Neutrophil (primary cell): ENCODE results near the gene ADA.

Experiments
- H3K27ac ChIP-seq: fragments of 200-600 bp; sonication (generic); 2 replicates; pipeline ENCODE4 v1.5.1; 2016; ENCODE audit warnings: mild to moderate bottlenecking, moderate library complexity
- H3K27me3 ChIP-seq: fragments of 200-600 bp; sonication (generic); 2 replicates; pipeline ENCODE4 v1.6.0; 2016; ENCODE audit warnings: mild to moderate bottlenecking
- H3K36me3 ChIP-seq: fragments of 200-600 bp; sonication (generic); 2 replicates; pipeline ENCODE4 v1.5.1; 2017
- H3K4me1 ChIP-seq, 2 experiments: fragments of 200-600 bp in 1 of 2; sonication (generic) in 1 of 2; 1 replicate in 1 of 2; 2 replicates in 1 of 2; pipeline versions ENCODE4 v1.5.1 to v1.6.1; 2013 to 2016; ENCODE audit warnings: low read depth in 1 of 2, low read length in 1 of 2, mild to moderate bottlenecking in 1 of 2, moderate library complexity in 1 of 2; ENCODE audit not compliant: control insufficient read depth in 1 of 2, insufficient read depth in 1 of 2
- H3K4me3 ChIP-seq, 2 experiments: fragments of 200-600 bp in 1 of 2; sonication (generic) in 1 of 2; 1 replicate in 1 of 2; 2 replicates in 1 of 2; pipeline ENCODE4 v1.5.1; 2013 to 2016; ENCODE audit warnings: low read depth in 1 of 2, low read length in 1 of 2, mild to moderate bottlenecking in 1 of 2, moderate library complexity in 1 of 2
- H3K9me3 ChIP-seq: fragments of 200-600 bp; sonication (generic); 2 replicates; pipeline ENCODE4 v1.5.1; 2016
- CTCF ChIP-seq: fragments of 200-600 bp; sonication (generic); IDR thresholded peaks from 2 replicates; pipeline ENCODE4 v1.5.1; 2016; ENCODE audit warnings: antibody characterized with exemption

Gene ADA

GRCh38 chr20:44600758-44601201, 50.7 kb downstream of the ADA start:
- H3K27me3 ChIP-seq: no peaks in the 10 kb centered on the region
- H3K9me3 ChIP-seq: no peaks in the 10 kb centered on the region
- H3K36me3 ChIP-seq: no peaks in the 10 kb centered on the region
- TF ChIP-seq CTCF: no peak
- peaks cover 15 to 24% of the 10 kb centered on the region in 2 experiments for H3K4me1 ChIP-seq
- H3K4me3 ChIP-seq: no peak overlapping the region
- H3K27ac ChIP-seq: no peak overlapping the region

DNA sequence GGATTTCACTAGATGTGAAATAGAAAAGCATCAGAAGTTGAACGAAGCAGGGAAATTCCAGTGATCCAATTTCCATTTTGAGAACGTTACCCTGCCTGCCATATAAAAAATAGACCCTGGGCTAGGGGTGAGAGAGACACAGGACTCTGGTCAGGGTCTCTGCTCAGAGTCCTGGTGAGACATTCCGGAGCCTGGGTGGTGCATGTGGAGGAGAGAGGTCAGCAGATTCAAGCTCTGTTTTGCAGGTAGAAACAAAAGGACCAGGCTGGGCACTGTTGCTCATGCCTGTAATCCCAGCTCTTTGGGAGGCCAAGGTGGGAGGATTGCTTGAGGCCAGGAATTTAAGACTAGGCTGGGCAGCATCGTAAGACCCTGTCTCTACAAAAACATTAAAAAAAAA, 51.2 kb downstream of the ADA start:
- no peak for TF ChIP-seq CTCF
- H3K4me3 ChIP-seq: no peak overlapping the region
- H3K27me3 ChIP-seq: no peaks in the 10 kb centered on the region
- no peak overlapping the region for H3K27ac ChIP-seq
- no peaks in the 10 kb centered on the region for H3K9me3 ChIP-seq
- H3K4me1 ChIP-seq: peaks cover 15 to 24% of the 10 kb centered on the region in 2 experiments
- no peaks in the 10 kb centered on the region for H3K36me3 ChIP-seq

GRCh38 chr20:44599715-44600114, 51.8 kb downstream of the ADA start:
- H3K4me1 ChIP-seq: peaks cover 16 to 27% of the 10 kb centered on the region in 2 experiments
- no peak for TF ChIP-seq CTCF
- H3K9me3 ChIP-seq: no peaks in the 10 kb centered on the region
- no peak overlapping the region for H3K4me3 ChIP-seq
- H3K36me3 ChIP-seq: no peaks in the 10 kb centered on the region
- no peak overlapping the region for H3K27ac ChIP-seq
- no peaks in the 10 kb centered on the region for H3K27me3 ChIP-seq

- H3K4me3 ChIP-seq: no peak overlapping the region
- no peaks in the 10 kb centered on the region for H3K27me3 ChIP-seq
- H3K36me3 ChIP-seq: no peaks in the 10 kb centered on the region
- H3K27ac ChIP-seq: peak overlapping the region; percentile 68
- H3K9me3 ChIP-seq: no peaks in the 10 kb centered on the region
- H3K4me1 ChIP-seq: peaks cover 27 to 31% of the 10 kb centered on the region in 2 experiments
- TF ChIP-seq CTCF: no peak
Measured at GRCh38 chr20:44598423-44599305, 52.8 kb downstream of the ADA start.

GRCh38 chr20:44597930-44598329, 53.6 kb downstream of the ADA start:
- Histone ChIP-seq H3K4me3 (no peak overlapping the region), H3K4me1 (peaks cover 27 to 31% of the 10 kb centered on the region in 2 experiments), H3K27me3 (no peaks in the 10 kb centered on the region), H3K9me3 (no peaks in the 10 kb centered on the region), H3K36me3 (no peaks in the 10 kb centered on the region), H3K27ac (peak overlapping the region; percentile 68)
- TF ChIP-seq CTCF: no peak
